HepG2 (cell line): Measurements from ENCODE around the gene TOLLIP. TPM values are rescaled to one million over a fixed set of nuclear protein-coding genes. Genes with fewer than 3 reads are reported as not detected.

Source experiments
- ATAC-seq: fragments of 200-7000 bp; cut with Tn5 transposase; 3 replicates; pipeline ENCODE4 v1.9.1; 2020; ENCODE audit warnings: mild to moderate bottlenecking, moderate library complexity
- BruUV-seq: library from RNA; stranded (reverse); fragments of 400-500 nt; replicated peaks from 2 replicates; lab custom pipeline; 2021; lab: Mats Ljungman, UMichigan
- CTCF ChIA-PET: fragments of 300-600 bp; formaldehyde crosslinking; extraction: SDS; loops from one replicate; lab custom pipeline; 2021; ENCODE audit warnings: low total read pairs, inconsistent platforms, low intra/inter-chr PET ratio; lab: Yijun Ruan, JAX
- POLR2A ChIA-PET: fragments of 350-600 bp; sonication (Branson Sonifier 250); formaldehyde crosslinking; loops from one replicate; lab custom pipeline; 2020; ENCODE audit warnings: antibody characterized with exemption, inconsistent platforms; lab: Yijun Ruan, JAX
- DNase-seq: peaks from one replicate; pipeline ENCODE4 v3.0.0-alpha.2; 2015; ENCODE audit warnings: low spot score
- FAIRE-seq: peaks from 3 replicates; lab custom pipeline; 2011; peaks lifted over from hg19 to GRCh38; lab: Jason Lieb, UNC
- H2AFZ ChIP-seq: one replicate; pipeline ENCODE4 v1.6.1; 2011; ENCODE audit warnings: low read length, inconsistent platforms
- H3K27ac ChIP-seq: fragments of 300-600 bp; 3 replicates; pipeline ENCODE4 v1.8.0; 2011; ENCODE audit warnings: mixed run types, mild to moderate bottlenecking, mixed read lengths, low read length, inconsistent platforms; ENCODE audit not compliant: insufficient read depth; ENCODE audit errors: extremely low read length
- H3K27me3 ChIP-seq, 2 experiments: fragments of 200-600 bp in 1 of 2; 2 replicates in 1 of 2; 3 replicates in 1 of 2; pipeline versions ENCODE4 v1.6.0 to v1.8.0; 2011; ENCODE audit warnings: low read length in 2 of 2, mild to moderate bottlenecking in 2 of 2, moderate library complexity in 2 of 2, inconsistent platforms in 1 of 2; ENCODE audit not compliant: insufficient read depth in 2 of 2, control insufficient read depth in 1 of 2
- H3K36me3 ChIP-seq, 2 experiments: fragments of 200-600 bp in 1 of 2; replicated peaks in 1 of 2; 2 replicates in 1 of 2; 3 replicates in 1 of 2; pipeline versions ENCODE4 v1.5.1 to v1.8.0; 2011; ENCODE audit warnings: low read length in 2 of 2, inconsistent platforms in 1 of 2; ENCODE audit not compliant: insufficient read depth in 2 of 2, control insufficient read depth in 1 of 2
- H3K4me1 ChIP-seq: 2 replicates; pipeline ENCODE4 v1.5.1; 2012; ENCODE audit warnings: low read length, inconsistent platforms; ENCODE audit not compliant: insufficient read depth
- H3K4me2 ChIP-seq: 2 replicates; pipeline ENCODE4 v1.6.0; 2011; ENCODE audit warnings: low read depth, low read length, inconsistent platforms
- H3K4me3 ChIP-seq, 3 experiments: fragments of 200-600 bp in 1 of 3; sonication (generic), shearing (Covaris generic) in 1 of 3; replicated peaks in 1 of 3; 2 replicates each; pipeline ENCODE4 v1.5.1; 2011 to 2016; ENCODE audit warnings: low read length in 3 of 3, inconsistent platforms in 2 of 3, low read depth in 2 of 3, mild to moderate bottlenecking in 2 of 3, control low read depth in 1 of 3, mixed read lengths in 1 of 3; ENCODE audit not compliant: insufficient read depth in 1 of 3
- H3K79me2 ChIP-seq: one replicate; pipeline ENCODE4 v1.6.1; 2011; ENCODE audit warnings: low read length, inconsistent platforms; ENCODE audit not compliant: insufficient read depth
- H3K9ac ChIP-seq: 2 replicates; pipeline ENCODE4 v1.6.0; 2011; ENCODE audit warnings: mild to moderate bottlenecking, low read depth, low read length, inconsistent platforms; ENCODE audit not compliant: insufficient read depth
- H3K9me3 ChIP-seq: 2 replicates; pipeline ENCODE4 v1.5.1; 2012; ENCODE audit warnings: mild to moderate bottlenecking, low read length
- H4K20me1 ChIP-seq: 2 replicates; pipeline ENCODE4 v1.6.0; 2011; ENCODE audit warnings: inconsistent platforms, mild to moderate bottlenecking, low read length, moderate library complexity; ENCODE audit not compliant: insufficient read depth
- RAD21 ChIP-seq: fragments of 450-650 bp; formaldehyde crosslinking; IDR thresholded peaks from 2 replicates; pipeline ENCODE4 v1.5.0; 2020; ENCODE audit warnings: mild to moderate bottlenecking
- STAG1 ChIP-seq: sonication (generic); formaldehyde crosslinking; IDR thresholded peaks from 2 replicates; pipeline ENCODE4 v1.4.0; 2020; ENCODE audit warnings: missing genetic modification reagents
- ZNF891 ChIP-seq: sonication (generic); formaldehyde crosslinking; IDR thresholded peaks from 2 replicates; pipeline ENCODE4 v1.5.0; 2020; ENCODE audit warnings: mild to moderate bottlenecking, missing genetic modification reagents
- WGBS: methylation state at CpG from one replicate; pipeline ENCODE4 v1.1.6; 2017; ENCODE audit warnings: low lambda C conversion rate; 5-methylcytosine and 5-hydroxymethylcytosine counted together
- in situ Hi-C: cut with HindIII; loops from 2 replicates; pipeline ENCODE4 v1.10.0; 2017; ENCODE audit warnings: low pct_unique_long_range_greater_than_20kb; ENCODE audit not compliant: extremely low pct_ligation_motif_present
- intact Hi-C: fragments of 100-400 bp; cut with micrococcal nuclease; formaldehyde crosslinking; loops from one replicate; pipeline ENCODE4 v1.10.0; 2022; ENCODE audit not compliant: unreplicated experiment
- polyA plus RNA-seq, 8 experiments: library from polyadenylated mRNA; depleted of rRNA in 3 of 8; stranded (reverse) in 7 of 8; unstranded in 1 of 8; fragments of >200 nt; fragmentation: Illumina TruSeq in 4 of 8; extraction: Trizol in 4 of 8; gene quantifications; 2 replicates each; pipeline versions ENCODE4 v1.2.1 to v1.2.3, GENCODE V29; 2011 to 2016; ENCODE audit warnings: low read depth in 4 of 8, missing spikeins in 1 of 8, mixed read lengths in 1 of 8; ENCODE audit not compliant: insufficient read depth in 1 of 8
- total RNA-seq, 5 experiments: library from RNA; depleted of rRNA; stranded (reverse); fragments of >200 nt; fragmentation: Illumina TruSeq; extraction: Trizol; gene quantifications; 2 replicates each; pipeline ENCODE4 v1.2.3, GENCODE V29; 2016; ENCODE audit warnings: low read depth in 1 of 5
- TF ChIP-seq, protein P1 (sequence below): sonication (generic); formaldehyde crosslinking; IDR thresholded peaks from 2 replicates; pipeline ENCODE4 v1.5.0; 2020; ENCODE audit warnings: mild to moderate bottlenecking, missing genetic modification reagents, moderate library complexity
- TF ChIP-seq, protein P2 (sequence below): sonication (generic); formaldehyde crosslinking; IDR thresholded peaks from 2 replicates; pipeline ENCODE4 v1.4.0; 2020; ENCODE audit warnings: missing genetic modification reagents
- TF ChIP-seq, protein P3 (sequence below): sonication (generic); formaldehyde crosslinking; IDR thresholded peaks from 2 replicates; pipeline ENCODE4 v1.5.0; 2020; ENCODE audit warnings: mild to moderate bottlenecking, missing genetic modification reagents, borderline replicate concordance

The TOLLIP gene
- total and polyA plus RNA-seq, 2 of the 13 experiments (the other 11 are each of a cell fraction or from before 2014, with no cell fraction given), result 25.9 to 47.5 TPM

DNA sequence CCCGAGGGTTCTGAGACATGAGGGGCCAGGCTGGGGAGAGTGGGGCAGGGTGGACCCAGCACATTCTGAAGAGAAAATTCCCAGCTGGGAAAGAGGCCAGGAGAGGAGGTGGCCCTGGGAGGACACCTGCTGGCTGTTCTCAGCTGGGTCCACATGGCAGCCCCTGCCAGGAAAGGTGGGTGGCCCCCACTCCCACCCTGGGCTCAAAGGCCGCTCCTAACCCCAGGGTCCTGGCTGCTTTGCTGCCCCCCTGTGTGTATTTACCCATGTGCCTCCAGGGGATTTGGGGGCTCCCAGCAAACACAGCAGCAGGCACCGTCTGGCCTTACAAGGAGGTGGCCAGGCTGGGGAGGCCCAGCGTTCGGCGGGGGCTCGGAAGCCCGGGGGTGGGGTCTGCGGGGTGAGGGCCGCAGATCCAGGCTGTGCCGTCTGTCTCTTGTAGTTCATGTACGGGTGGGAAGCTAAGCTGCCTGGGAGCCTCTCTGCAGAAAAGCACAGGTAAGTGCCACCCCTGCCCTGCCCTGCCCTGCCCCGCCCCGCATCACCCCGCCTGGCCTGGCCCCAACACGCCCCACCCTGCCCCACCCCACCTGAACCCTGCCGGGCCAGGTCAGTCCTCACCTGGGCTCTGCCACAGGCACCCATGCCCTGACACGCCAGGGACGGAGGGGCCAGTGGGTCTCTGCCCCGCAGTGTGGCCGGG is 75.9 kb downstream of the TOLLIP start:
- DNase-seq (no peak), FAIRE-seq (no peak), ATAC-seq (peak; percentile 17; the same call in 1 of the 3 replicates)
- TF ChIP-seq STAG1 (CRISPR knock-in tag) (peak; percentile 49), ZNF891 (CRISPR knock-in tag) (no peak), RAD21 (CRISPR knock-in tag) (0 out of 2 replicates have a peak, but pooled peaks have one; percentile 15)
- TF ChIP-seq, protein P1, sequence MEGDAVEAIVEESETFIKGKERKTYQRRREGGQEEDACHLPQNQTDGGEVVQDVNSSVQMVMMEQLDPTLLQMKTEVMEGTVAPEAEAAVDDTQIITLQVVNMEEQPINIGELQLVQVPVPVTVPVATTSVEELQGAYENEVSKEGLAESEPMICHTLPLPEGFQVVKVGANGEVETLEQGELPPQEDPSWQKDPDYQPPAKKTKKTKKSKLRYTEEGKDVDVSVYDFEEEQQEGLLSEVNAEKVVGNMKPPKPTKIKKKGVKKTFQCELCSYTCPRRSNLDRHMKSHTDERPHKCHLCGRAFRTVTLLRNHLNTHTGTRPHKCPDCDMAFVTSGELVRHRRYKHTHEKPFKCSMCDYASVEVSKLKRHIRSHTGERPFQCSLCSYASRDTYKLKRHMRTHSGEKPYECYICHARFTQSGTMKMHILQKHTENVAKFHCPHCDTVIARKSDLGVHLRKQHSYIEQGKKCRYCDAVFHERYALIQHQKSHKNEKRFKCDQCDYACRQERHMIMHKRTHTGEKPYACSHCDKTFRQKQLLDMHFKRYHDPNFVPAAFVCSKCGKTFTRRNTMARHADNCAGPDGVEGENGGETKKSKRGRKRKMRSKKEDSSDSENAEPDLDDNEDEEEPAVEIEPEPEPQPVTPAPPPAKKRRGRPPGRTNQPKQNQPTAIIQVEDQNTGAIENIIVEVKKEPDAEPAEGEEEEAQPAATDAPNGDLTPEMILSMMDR, result peak; percentile 54
- TF ChIP-seq, protein P2, sequence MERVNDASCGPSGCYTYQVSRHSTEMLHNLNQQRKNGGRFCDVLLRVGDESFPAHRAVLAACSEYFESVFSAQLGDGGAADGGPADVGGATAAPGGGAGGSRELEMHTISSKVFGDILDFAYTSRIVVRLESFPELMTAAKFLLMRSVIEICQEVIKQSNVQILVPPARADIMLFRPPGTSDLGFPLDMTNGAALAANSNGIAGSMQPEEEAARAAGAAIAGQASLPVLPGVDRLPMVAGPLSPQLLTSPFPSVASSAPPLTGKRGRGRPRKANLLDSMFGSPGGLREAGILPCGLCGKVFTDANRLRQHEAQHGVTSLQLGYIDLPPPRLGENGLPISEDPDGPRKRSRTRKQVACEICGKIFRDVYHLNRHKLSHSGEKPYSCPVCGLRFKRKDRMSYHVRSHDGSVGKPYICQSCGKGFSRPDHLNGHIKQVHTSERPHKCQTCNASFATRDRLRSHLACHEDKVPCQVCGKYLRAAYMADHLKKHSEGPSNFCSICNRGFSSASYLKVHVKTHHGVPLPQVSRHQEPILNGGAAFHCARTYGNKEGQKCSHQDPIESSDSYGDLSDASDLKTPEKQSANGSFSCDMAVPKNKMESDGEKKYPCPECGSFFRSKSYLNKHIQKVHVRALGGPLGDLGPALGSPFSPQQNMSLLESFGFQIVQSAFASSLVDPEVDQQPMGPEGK (CRISPR knock-in tag), result 0 out of 2 replicates have a peak, but pooled peaks have one; percentile 21
- TF ChIP-seq, protein P3, sequence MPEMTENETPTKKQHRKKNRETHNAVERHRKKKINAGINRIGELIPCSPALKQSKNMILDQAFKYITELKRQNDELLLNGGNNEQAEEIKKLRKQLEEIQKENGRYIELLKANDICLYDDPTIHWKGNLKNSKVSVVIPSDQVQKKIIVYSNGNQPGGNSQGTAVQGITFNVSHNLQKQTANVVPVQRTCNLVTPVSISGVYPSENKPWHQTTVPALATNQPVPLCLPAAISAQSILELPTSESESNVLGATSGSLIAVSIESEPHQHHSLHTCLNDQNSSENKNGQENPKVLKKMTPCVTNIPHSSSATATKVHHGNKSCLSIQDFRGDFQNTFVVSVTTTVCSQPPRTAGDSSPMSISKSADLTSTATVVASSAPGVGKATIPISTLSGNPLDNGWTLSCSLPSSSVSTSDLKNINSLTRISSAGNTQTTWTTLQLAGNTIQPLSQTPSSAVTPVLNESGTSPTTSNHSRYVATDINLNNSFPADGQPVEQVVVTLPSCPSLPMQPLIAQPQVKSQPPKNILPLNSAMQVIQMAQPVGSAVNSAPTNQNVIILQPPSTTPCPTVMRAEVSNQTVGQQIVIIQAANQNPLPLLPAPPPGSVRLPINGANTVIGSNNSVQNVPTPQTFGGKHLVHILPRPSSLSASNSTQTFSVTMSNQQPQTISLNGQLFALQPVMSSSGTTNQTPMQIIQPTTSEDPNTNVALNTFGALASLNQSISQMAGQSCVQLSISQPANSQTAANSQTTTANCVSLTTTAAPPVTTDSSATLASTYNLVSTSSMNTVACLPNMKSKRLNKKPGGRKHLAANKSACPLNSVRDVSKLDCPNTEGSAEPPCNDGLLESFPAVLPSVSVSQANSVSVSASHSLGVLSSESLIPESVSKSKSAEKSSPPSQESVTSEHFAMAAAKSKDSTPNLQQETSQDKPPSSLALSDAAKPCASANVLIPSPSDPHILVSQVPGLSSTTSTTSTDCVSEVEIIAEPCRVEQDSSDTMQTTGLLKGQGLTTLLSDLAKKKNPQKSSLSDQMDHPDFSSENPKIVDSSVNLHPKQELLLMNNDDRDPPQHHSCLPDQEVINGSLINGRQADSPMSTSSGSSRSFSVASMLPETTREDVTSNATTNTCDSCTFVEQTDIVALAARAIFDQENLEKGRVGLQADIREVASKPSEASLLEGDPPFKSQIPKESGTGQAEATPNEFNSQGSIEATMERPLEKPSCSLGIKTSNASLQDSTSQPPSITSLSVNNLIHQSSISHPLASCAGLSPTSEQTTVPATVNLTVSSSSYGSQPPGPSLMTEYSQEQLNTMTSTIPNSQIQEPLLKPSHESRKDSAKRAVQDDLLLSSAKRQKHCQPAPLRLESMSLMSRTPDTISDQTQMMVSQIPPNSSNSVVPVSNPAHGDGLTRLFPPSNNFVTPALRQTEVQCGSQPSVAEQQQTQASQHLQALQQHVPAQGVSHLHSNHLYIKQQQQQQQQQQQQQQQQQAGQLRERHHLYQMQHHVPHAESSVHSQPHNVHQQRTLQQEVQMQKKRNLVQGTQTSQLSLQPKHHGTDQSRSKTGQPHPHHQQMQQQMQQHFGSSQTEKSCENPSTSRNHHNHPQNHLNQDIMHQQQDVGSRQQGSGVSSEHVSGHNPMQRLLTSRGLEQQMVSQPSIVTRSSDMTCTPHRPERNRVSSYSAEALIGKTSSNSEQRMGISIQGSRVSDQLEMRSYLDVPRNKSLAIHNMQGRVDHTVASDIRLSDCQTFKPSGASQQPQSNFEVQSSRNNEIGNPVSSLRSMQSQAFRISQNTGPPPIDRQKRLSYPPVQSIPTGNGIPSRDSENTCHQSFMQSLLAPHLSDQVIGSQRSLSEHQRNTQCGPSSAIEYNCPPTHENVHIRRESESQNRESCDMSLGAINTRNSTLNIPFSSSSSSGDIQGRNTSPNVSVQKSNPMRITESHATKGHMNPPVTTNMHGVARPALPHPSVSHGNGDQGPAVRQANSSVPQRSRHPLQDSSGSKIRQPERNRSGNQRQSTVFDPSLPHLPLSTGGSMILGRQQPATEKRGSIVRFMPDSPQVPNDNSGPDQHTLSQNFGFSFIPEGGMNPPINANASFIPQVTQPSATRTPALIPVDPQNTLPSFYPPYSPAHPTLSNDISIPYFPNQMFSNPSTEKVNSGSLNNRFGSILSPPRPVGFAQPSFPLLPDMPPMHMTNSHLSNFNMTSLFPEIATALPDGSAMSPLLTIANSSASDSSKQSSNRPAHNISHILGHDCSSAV, result no peak
- in situ Hi-C loops (no loop called here), intact Hi-C loops (loop anchor here (1.0 kb wide), 1 partner anchor 30 kb away; no protein-coding TSS in a partner anchor)
- ChIA-PET POLR2A (no interaction called here), CTCF (interaction anchor here (1.2 kb wide), 1 partner anchor 30 kb away, joined by 4 read pairs; no protein-coding TSS in a partner anchor)
- no peak overlapping the region for H3K4me2 ChIP-seq
- H2AFZ ChIP-seq, result no peak overlapping the region
- H3K9me3 ChIP-seq, result no peaks in the 10 kb centered on the region
- no peak overlapping the region for H3K9ac ChIP-seq
- no TSS peak for BruUV-seq
- no peaks in the 10 kb centered on the region for H3K36me3 ChIP-seq
- 81% methylated on average over 5 of the region's 21 CpGs for WGBS
- H3K27ac ChIP-seq, result no peak overlapping the region
- no peaks in the 10 kb centered on the region for H3K4me1 ChIP-seq
- peaks cover 2 to 3% of the 10 kb centered on the region in 2 experiments; a peak in 3 of 5 replicates for H3K27me3 ChIP-seq
- H3K79me2 ChIP-seq, result no peaks in the 10 kb centered on the region
- H4K20me1 ChIP-seq, result no peaks in the 10 kb centered on the region
- no peak overlapping the region for H3K4me3 ChIP-seq
